Tibial nerve (tissue), 3 donors: Measurements from ENCODE around the gene CDH4.

Source experiments
- POLR2A ChIP-seq, 2 donors: fragments of 450-650 bp; IDR thresholded peaks; one replicate each; pipeline ENCODE4 v1.6.1; 2017; ENCODE audit warnings: antibody characterized with exemption in 2 of 2, mild to moderate bottlenecking in 2 of 2, moderate library complexity in 2 of 2
- TF ChIP-seq, protein P1 (sequence below), 5 experiments: fragments of 200-600 bp in 3 of 5; fragments of 450-650 bp in 2 of 5; sonication (generic) in 3 of 5; IDR thresholded peaks; one replicate each; pipeline ENCODE4 v1.5.1; 2016 to 2019; ENCODE audit warnings: antibody characterized with exemption in 5 of 5, mild to moderate bottlenecking in 3 of 5, moderate library complexity in 2 of 5

DNA sequence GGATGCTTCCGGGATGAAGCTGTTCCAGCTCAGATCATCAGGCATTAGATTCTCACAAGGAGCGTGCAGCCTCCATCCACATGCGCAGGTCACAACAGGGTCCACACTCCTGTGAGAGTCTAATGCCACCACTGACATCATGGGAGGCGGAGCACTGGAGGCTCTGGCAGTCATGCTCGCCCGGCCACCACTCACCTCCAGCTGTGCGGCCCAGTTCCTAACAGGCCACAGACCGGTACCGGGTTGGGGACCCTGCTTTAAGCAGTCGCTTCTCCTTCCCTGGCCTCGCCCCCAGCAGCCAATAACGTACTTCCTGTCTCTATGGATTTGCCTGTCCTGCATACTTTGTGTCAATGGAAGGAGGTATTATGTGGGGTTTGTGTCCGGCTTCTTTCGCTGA, 576.8 kb downstream of the CDH4 start:
- no peak for TF ChIP-seq POLR2A (IDR thresholded peaks at IDR 0.05)
- TF ChIP-seq, protein P1, sequence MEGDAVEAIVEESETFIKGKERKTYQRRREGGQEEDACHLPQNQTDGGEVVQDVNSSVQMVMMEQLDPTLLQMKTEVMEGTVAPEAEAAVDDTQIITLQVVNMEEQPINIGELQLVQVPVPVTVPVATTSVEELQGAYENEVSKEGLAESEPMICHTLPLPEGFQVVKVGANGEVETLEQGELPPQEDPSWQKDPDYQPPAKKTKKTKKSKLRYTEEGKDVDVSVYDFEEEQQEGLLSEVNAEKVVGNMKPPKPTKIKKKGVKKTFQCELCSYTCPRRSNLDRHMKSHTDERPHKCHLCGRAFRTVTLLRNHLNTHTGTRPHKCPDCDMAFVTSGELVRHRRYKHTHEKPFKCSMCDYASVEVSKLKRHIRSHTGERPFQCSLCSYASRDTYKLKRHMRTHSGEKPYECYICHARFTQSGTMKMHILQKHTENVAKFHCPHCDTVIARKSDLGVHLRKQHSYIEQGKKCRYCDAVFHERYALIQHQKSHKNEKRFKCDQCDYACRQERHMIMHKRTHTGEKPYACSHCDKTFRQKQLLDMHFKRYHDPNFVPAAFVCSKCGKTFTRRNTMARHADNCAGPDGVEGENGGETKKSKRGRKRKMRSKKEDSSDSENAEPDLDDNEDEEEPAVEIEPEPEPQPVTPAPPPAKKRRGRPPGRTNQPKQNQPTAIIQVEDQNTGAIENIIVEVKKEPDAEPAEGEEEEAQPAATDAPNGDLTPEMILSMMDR (IDR thresholded peaks at IDR 0.05) = no peak
